Fibroblast of lung (primary cell): ENCODE measurements around the gene FAM110A. TPM values are rescaled to one million over a fixed set of nuclear protein-coding genes. Genes with fewer than 3 reads are reported as not detected.

Experiments
- DNase-seq, 2 donors: peaks; one replicate each; pipeline versions ENCODE4 v3.0.0 to v3.0.0-alpha.2; 2010; ENCODE audit warnings: low read depth in 2 of 2
- H2AFZ ChIP-seq: 2 replicates; pipeline ENCODE4 v1.5.1; 2012; ENCODE audit warnings: low read length, control low read depth, inconsistent platforms
- H3K27ac ChIP-seq: 2 replicates; pipeline ENCODE4 v1.5.1; 2011; ENCODE audit warnings: low read length, control low read depth; ENCODE audit not compliant: insufficient read depth
- H3K27me3 ChIP-seq: 2 replicates; pipeline ENCODE4 v1.5.1; 2011; ENCODE audit warnings: mild to moderate bottlenecking, low read length; ENCODE audit not compliant: control insufficient read depth, insufficient read depth
- H3K36me3 ChIP-seq: 2 replicates; pipeline ENCODE4 v1.5.1; 2011; ENCODE audit warnings: low read length; ENCODE audit not compliant: control insufficient read depth, insufficient read depth
- H3K4me1 ChIP-seq: 2 replicates; pipeline ENCODE4 v1.5.1; 2011; ENCODE audit warnings: low read length; ENCODE audit not compliant: control insufficient read depth, insufficient read depth; ENCODE audit errors: extremely low read depth
- H3K4me2 ChIP-seq: 2 replicates; pipeline ENCODE4 v1.5.1; 2011; ENCODE audit warnings: low read length, control low read depth; ENCODE audit not compliant: insufficient read depth; ENCODE audit errors: extremely low read depth
- H3K4me3 ChIP-seq, 4 experiments: fragments of 200-600 bp in 1 of 4; sonication (generic) in 1 of 4; replicated peaks in 1 of 4; 2 replicates each; pipeline ENCODE4 v1.5.1; 2011 to 2016; ENCODE audit warnings: low read length in 4 of 4, low read depth in 3 of 4, mild to moderate bottlenecking in 3 of 4, control low read depth in 2 of 4, inconsistent platforms in 1 of 4, mixed read lengths in 1 of 4; ENCODE audit not compliant: insufficient read depth in 1 of 4; ENCODE audit errors: control extremely low read depth in 1 of 4
- H3K79me2 ChIP-seq: 2 replicates; pipeline ENCODE4 v1.5.1; 2012; ENCODE audit warnings: mild to moderate bottlenecking, low read length, inconsistent platforms; ENCODE audit not compliant: control insufficient read depth, insufficient read depth
- H3K9ac ChIP-seq: 2 replicates; pipeline ENCODE4 v1.5.1; 2011; ENCODE audit warnings: mild to moderate bottlenecking, low read length, control low read depth; ENCODE audit not compliant: insufficient read depth
- H3K9me3 ChIP-seq: 2 replicates; pipeline ENCODE4 v1.5.1; 2012; ENCODE audit warnings: low read depth, low read length; ENCODE audit not compliant: control insufficient read depth, insufficient read depth
- H4K20me1 ChIP-seq: 2 replicates; pipeline ENCODE4 v1.5.1; 2011; ENCODE audit warnings: low read length; ENCODE audit not compliant: control insufficient read depth, insufficient read depth; ENCODE audit errors: extremely low read depth
- EZH2 ChIP-seq: IDR thresholded peaks from 2 replicates; pipeline ENCODE4 v1.5.1; 2012; ENCODE audit warnings: low read length, control low read depth, mild to moderate bottlenecking; ENCODE audit errors: missing control alignments
- polyA plus RNA-seq, 2 donors: library from polyadenylated mRNA; depleted of rRNA in 1 of 2; stranded (reverse) in 1 of 2; unstranded in 1 of 2; fragments of >200 nt; gene quantifications; 2 replicates each; pipeline ENCODE4 v1.2.1, GENCODE V29; 2011 to 2012; ENCODE audit warnings: missing spikeins in 1 of 2
- total RNA-seq: library from RNA; depleted of rRNA; stranded (reverse); fragments of >200 nt; gene quantifications from 2 replicates; pipeline ENCODE4 v1.2.1, GENCODE V29; 2014
- TF ChIP-seq, protein P1 (sequence below), 2 donors: IDR thresholded peaks in 1 of 2; conservative IDR thresholded peaks in 1 of 2; 1 replicate in 1 of 2; 2 replicates in 1 of 2; pipeline ENCODE4 v1.5.1; 2011 to 2012; ENCODE audit warnings: low read length in 2 of 2, control low read depth in 1 of 2, inconsistent platforms in 1 of 2, low read depth in 1 of 2, mild to moderate bottlenecking in 1 of 2

Gene FAM110A
- total and polyA plus RNA-seq, 2 donors (not counting 1 experiment from before 2014, with no cell fraction given): 1.5 to 1.8 TPM

DNA sequence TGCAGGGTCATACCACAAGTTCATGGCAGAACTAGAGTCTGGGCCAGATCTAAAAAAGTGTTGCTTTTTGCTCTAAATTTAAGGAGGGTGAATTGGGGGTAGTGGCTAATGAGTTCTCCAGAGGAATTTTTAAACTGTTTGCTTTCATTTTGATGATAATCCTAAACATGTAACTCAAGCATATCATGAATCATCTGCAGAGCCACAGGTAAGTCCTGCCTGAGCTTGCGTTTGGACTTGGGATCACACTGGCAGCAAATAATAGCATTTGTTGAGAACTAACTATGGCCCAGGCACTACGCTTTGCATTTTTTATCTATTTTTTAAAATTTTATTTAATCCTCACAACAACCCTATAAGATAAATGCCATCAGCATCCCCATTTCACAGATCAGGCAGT, 27.4 kb downstream of the FAM110A start:
- no peak overlapping the region for H3K4me3 ChIP-seq
- no peaks in the 10 kb centered on the region for H3K27me3 ChIP-seq
- H3K27ac ChIP-seq: no peak overlapping the region
- peaks cover 3% of the 10 kb centered on the region for H3K4me1 ChIP-seq
- no peak for TF ChIP-seq EZH2
- TF ChIP-seq, protein P1, sequence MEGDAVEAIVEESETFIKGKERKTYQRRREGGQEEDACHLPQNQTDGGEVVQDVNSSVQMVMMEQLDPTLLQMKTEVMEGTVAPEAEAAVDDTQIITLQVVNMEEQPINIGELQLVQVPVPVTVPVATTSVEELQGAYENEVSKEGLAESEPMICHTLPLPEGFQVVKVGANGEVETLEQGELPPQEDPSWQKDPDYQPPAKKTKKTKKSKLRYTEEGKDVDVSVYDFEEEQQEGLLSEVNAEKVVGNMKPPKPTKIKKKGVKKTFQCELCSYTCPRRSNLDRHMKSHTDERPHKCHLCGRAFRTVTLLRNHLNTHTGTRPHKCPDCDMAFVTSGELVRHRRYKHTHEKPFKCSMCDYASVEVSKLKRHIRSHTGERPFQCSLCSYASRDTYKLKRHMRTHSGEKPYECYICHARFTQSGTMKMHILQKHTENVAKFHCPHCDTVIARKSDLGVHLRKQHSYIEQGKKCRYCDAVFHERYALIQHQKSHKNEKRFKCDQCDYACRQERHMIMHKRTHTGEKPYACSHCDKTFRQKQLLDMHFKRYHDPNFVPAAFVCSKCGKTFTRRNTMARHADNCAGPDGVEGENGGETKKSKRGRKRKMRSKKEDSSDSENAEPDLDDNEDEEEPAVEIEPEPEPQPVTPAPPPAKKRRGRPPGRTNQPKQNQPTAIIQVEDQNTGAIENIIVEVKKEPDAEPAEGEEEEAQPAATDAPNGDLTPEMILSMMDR (conservative IDR thresholded peaks at IDR 0.05 in 1 of 2, IDR thresholded peaks at IDR 0.05 in 1 of 2; ENCODE audit: low read depth in 1 of 2, low read length in 2 of 2): no peak
- no peaks in the 10 kb centered on the region for H4K20me1 ChIP-seq
- DNase-seq: no peak
- no peak overlapping the region for H3K4me2 ChIP-seq
- no peaks in the 10 kb centered on the region for H3K36me3 ChIP-seq
- H3K9ac ChIP-seq: no peak overlapping the region
- no peak overlapping the region for H2AFZ ChIP-seq
- H3K9me3 ChIP-seq: no peaks in the 10 kb centered on the region
- H3K79me2 ChIP-seq: no peaks in the 10 kb centered on the region

DNA sequence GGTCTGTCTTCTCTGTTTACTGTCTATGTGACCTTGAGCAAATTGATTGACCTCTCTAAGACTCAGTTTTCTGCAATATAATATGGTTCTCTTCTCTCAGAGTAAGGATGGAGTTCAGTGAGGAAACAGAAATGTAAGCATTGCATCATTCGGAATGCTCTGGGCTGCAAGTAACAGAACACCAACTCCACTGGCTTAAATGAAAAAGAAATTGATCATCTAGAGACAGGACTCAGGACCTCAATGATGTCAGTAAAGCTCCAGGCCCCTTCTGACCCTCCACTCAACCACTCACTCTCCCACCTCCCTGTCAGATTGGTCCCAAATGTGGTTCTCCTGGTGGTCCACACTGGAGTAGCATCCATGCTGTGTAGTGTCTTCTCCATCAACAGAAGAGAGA, 31.9 kb downstream of the FAM110A start:
- H3K36me3 ChIP-seq: no peaks in the 10 kb centered on the region
- no peak for TF ChIP-seq EZH2
- TF ChIP-seq, protein P1 (conservative IDR thresholded peaks at IDR 0.05 in 1 of 2, IDR thresholded peaks at IDR 0.05 in 1 of 2; ENCODE audit: low read depth in 1 of 2, low read length in 2 of 2): no peak
- no peaks in the 10 kb centered on the region for H4K20me1 ChIP-seq
- no peaks in the 10 kb centered on the region for H3K27me3 ChIP-seq
- H2AFZ ChIP-seq: no peak overlapping the region
- no peaks in the 10 kb centered on the region for H3K9me3 ChIP-seq
- no peak overlapping the region for H3K4me3 ChIP-seq
- H3K4me2 ChIP-seq: no peak overlapping the region
- H3K9ac ChIP-seq: no peak overlapping the region
- H3K4me1 ChIP-seq: no peaks in the 10 kb centered on the region
- no peak overlapping the region for H3K27ac ChIP-seq
- H3K79me2 ChIP-seq: no peaks in the 10 kb centered on the region
- DNase-seq: no peak

DNA sequence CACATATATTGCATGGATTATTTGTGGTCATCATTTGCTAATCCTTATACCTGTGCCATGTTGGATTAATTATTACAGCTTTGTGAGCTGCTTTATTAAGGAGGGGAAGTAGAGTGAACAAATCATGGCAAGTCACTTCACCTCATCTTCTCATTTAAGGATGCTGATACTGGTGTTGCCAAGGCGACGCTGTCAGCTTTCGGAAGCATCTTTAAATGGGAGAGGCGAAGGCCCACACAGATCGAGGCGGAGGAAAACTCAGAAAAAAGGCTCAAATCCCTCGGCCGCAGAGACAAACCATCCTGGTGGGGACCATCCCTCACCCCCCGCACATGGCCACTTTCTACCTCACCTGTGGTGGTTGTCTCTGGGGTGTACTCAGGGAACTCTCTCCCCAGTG, 34.8 kb downstream of the FAM110A start:
- Histone ChIP-seq H3K9me3 (no peaks in the 10 kb centered on the region), H3K4me3 (no peak overlapping the region), H3K79me2 (no peaks in the 10 kb centered on the region), H3K4me1 (no peaks in the 10 kb centered on the region), H3K27ac (no peak overlapping the region), H4K20me1 (no peaks in the 10 kb centered on the region), H3K4me2 (no peak overlapping the region), H3K9ac (no peak overlapping the region), H3K36me3 (no peaks in the 10 kb centered on the region), H2AFZ (no peak overlapping the region), H3K27me3 (peaks cover 6% of the 10 kb centered on the region)
- no peak for DNase-seq
- TF ChIP-seq, protein P1 (conservative IDR thresholded peaks at IDR 0.05 in 1 of 2, IDR thresholded peaks at IDR 0.05 in 1 of 2; ENCODE audit: low read depth in 1 of 2, low read length in 2 of 2): no peak
- no peak for TF ChIP-seq EZH2
